ENCODE measurements around the gene TTC3. TPM values are rescaled to one million over a fixed set of nuclear protein-coding genes. Genes with fewer than 3 reads are reported as not detected.

Gene TTC3
- total RNA-seq, 1 donor from 2014 or later: 44.3 TPM

GRCh38 chr21:37166733-37167132, 93.7 kb downstream of the TTC3 start:
- no peaks in the 10 kb centered on the region for H3K27me3 ChIP-seq (ENCODE audit: low read depth)
- no peak for DNase-seq
- no peaks in the 10 kb centered on the region for H3K9me3 ChIP-seq (replicated peaks)
- peaks cover 59% of the 10 kb centered on the region for H3K36me3 ChIP-seq
- H3K27ac ChIP-seq (replicated peaks): no peak overlapping the region
- TF ChIP-seq, protein P1, sequence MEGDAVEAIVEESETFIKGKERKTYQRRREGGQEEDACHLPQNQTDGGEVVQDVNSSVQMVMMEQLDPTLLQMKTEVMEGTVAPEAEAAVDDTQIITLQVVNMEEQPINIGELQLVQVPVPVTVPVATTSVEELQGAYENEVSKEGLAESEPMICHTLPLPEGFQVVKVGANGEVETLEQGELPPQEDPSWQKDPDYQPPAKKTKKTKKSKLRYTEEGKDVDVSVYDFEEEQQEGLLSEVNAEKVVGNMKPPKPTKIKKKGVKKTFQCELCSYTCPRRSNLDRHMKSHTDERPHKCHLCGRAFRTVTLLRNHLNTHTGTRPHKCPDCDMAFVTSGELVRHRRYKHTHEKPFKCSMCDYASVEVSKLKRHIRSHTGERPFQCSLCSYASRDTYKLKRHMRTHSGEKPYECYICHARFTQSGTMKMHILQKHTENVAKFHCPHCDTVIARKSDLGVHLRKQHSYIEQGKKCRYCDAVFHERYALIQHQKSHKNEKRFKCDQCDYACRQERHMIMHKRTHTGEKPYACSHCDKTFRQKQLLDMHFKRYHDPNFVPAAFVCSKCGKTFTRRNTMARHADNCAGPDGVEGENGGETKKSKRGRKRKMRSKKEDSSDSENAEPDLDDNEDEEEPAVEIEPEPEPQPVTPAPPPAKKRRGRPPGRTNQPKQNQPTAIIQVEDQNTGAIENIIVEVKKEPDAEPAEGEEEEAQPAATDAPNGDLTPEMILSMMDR (IDR thresholded peaks at IDR 0.05; ENCODE audit: borderline replicate concordance): peak; percentile 45
- intact Hi-C loops (cut with micrococcal nuclease): no loop called here
- H3K4me3 ChIP-seq: no peak overlapping the region
- peaks cover 10% of the 10 kb centered on the region for H3K4me1 ChIP-seq

GRCh38 chr21:37168666-37169065, 95.6 kb downstream of the TTC3 start:
- H3K4me3 ChIP-seq: no peak overlapping the region
- peaks cover 54% of the 10 kb centered on the region for H3K36me3 ChIP-seq

DNA sequence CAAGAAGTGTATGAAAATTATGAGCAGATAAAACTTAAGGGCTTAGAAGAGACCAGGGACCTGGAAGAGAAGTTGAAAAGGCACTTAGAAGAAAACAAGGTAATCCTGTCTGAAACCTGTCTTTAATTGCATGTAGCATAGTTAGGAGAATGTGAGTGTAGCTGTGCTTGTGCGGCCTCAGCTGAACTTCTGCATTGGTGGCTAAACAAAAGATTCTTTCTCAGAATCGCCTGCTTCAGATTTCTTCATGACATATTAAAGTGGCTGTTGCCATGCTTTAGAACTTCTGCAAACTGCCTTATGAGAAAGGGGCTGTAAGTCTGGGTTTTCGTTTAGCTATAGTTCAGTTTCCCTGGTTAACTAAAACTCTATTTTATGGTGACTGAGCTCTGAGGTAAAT, 99.6 kb downstream of the TTC3 start:
- Histone ChIP-seq H3K4me3 (no peak overlapping the region), H3K4me1 (peaks cover 10% of the 10 kb centered on the region), H3K36me3 (peaks cover 53% of the 10 kb centered on the region), H3K27me3 (ENCODE audit: low read depth) (no peaks in the 10 kb centered on the region), H3K27ac (replicated peaks) (no peak overlapping the region), H3K9me3 (replicated peaks) (no peaks in the 10 kb centered on the region)
- TF ChIP-seq, protein P1 (IDR thresholded peaks at IDR 0.05; ENCODE audit: borderline replicate concordance): no peak
- no peak for DNase-seq
- intact Hi-C loops (cut with micrococcal nuclease): no loop called here

More at GRCh38 chr21:37168666-37169065, 95.6 kb downstream of the TTC3 start:
- intact Hi-C loops (cut with micrococcal nuclease): no loop called here
- no peaks in the 10 kb centered on the region for H3K9me3 ChIP-seq (replicated peaks)
- no peaks in the 10 kb centered on the region for H3K27me3 ChIP-seq (ENCODE audit: low read depth)
- peaks cover 10% of the 10 kb centered on the region for H3K4me1 ChIP-seq
- TF ChIP-seq, protein P1 (IDR thresholded peaks at IDR 0.05; ENCODE audit: borderline replicate concordance): no peak
- no peak overlapping the region for H3K27ac ChIP-seq (replicated peaks)
- DNase-seq: no peak

- Histone ChIP-seq H3K9me3 (replicated peaks) (no peaks in the 10 kb centered on the region), H3K27me3 (ENCODE audit: low read depth) (no peaks in the 10 kb centered on the region), H3K27ac (replicated peaks) (no peak overlapping the region), H3K4me1 (peaks cover 7% of the 10 kb centered on the region), H3K4me3 (no peak overlapping the region), H3K36me3 (peaks cover 64% of the 10 kb centered on the region)
- TF ChIP-seq, protein P1 (IDR thresholded peaks at IDR 0.05; ENCODE audit: borderline replicate concordance): no peak
- intact Hi-C loops (cut with micrococcal nuclease): no loop called here
- no peak for DNase-seq
Measured at GRCh38 chr21:37176716-37177115, 103.7 kb downstream of the TTC3 start.

DNA sequence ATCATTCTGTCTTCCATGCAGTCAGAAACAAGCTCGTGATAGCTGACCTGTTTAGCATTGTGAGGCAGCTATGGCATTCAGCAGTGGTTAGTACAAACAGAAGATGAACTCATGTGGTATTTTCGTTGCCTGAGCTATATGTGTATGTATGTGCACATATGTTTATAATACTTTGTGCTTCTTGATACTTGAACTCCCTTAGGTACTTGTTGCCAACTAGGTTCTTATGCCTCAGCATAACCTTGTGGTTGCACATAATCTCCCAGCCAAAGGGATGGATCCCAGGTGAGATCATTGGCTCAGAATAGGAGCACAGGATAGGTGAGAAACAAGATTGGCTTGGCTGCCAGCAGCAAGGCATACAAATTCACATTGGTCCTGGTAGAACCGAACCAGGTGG, 108.0 kb downstream of the TTC3 start:
- Histone ChIP-seq H3K4me1 (peaks cover 10% of the 10 kb centered on the region), H3K27ac (replicated peaks) (no peak overlapping the region), H3K9me3 (replicated peaks) (no peaks in the 10 kb centered on the region), H3K27me3 (ENCODE audit: low read depth) (no peaks in the 10 kb centered on the region), H3K36me3 (peaks cover 49% of the 10 kb centered on the region), H3K4me3 (no peak overlapping the region)
- DNase-seq: no peak
- TF ChIP-seq, protein P1 (IDR thresholded peaks at IDR 0.05; ENCODE audit: borderline replicate concordance): no peak
- intact Hi-C loops (cut with micrococcal nuclease): no loop called here

DNA sequence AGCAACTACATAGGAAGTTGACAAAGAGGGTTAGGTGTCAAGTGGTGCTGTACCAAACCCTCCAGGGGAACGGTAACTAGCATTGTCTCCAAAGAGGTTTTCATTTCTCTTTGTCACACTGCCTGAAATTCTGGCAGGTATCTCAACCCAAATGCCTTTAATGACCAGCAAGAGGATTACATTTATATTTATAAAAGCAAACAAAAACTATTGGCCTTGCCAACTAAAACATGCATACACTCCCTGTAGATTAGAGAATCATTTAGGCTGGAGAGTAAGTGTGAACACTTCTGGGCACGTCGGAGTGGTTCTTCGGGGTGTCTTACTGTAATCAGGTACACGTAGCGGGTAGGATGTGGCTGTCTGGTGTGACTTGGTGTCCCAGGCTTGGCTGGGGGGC, 109.2 kb downstream of the TTC3 start:
- DNase-seq: no peak
- Histone ChIP-seq H3K27ac (replicated peaks) (no peak overlapping the region), H3K4me1 (peaks cover 10% of the 10 kb centered on the region), H3K27me3 (ENCODE audit: low read depth) (no peaks in the 10 kb centered on the region), H3K9me3 (replicated peaks) (no peaks in the 10 kb centered on the region), H3K4me3 (no peak overlapping the region), H3K36me3 (peaks cover 51% of the 10 kb centered on the region)
- TF ChIP-seq, protein P1 (IDR thresholded peaks at IDR 0.05; ENCODE audit: borderline replicate concordance): no peak
- intact Hi-C loops (cut with micrococcal nuclease): no loop called here
